ENCODE results near the gene UNC5A. TPM values are rescaled to one million over a fixed set of nuclear protein-coding genes. Genes with fewer than 3 reads are reported as not detected.

Gene UNC5A
- total and polyA plus RNA-seq, 11 donors = 0.09 to 0.43 (median 0.20) TPM; not detected in 7

DNA sequence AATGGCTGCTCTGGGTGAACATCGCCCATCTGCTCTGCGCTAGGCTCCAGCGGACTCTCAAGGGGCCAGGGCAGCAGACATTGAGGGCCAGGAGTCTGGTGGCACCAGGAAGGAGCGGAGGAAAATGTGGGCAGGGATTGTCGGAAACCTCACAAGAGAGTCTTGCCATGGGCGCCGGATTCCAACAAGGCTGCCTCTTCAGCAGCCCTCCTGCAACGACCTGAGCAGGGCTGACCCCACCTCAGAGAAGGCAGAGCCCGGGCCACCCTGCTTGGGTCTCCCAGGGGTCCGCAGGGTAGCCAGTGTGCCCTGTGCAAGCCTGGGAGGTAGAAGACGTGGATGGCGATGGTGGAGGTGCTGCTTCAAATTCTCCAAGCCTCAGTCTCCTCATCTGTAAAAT is 11.4 kb upstream of the UNC5A start:
- intact Hi-C loops (cut with DNase I) = no loop called here
- DNase-seq = no peak
- Histone ChIP-seq H3K27ac (no peak overlapping the region), H3K27me3 (peaks cover 4 to 62% (median 26%) of the 10 kb centered on the region in 9 donors), H3K9me3 (no peaks in the 10 kb centered on the region), H3K36me3 (no peaks in the 10 kb centered on the region), H3K4me1 (no peaks in the 10 kb centered on the region), H3K4me3 (no peak overlapping the region)
- 84 to 88% (median 87%) methylated on average over 9 to 12 of the region's 12 CpGs for WGBS, 4 donors
- TF ChIP-seq, protein P1, sequence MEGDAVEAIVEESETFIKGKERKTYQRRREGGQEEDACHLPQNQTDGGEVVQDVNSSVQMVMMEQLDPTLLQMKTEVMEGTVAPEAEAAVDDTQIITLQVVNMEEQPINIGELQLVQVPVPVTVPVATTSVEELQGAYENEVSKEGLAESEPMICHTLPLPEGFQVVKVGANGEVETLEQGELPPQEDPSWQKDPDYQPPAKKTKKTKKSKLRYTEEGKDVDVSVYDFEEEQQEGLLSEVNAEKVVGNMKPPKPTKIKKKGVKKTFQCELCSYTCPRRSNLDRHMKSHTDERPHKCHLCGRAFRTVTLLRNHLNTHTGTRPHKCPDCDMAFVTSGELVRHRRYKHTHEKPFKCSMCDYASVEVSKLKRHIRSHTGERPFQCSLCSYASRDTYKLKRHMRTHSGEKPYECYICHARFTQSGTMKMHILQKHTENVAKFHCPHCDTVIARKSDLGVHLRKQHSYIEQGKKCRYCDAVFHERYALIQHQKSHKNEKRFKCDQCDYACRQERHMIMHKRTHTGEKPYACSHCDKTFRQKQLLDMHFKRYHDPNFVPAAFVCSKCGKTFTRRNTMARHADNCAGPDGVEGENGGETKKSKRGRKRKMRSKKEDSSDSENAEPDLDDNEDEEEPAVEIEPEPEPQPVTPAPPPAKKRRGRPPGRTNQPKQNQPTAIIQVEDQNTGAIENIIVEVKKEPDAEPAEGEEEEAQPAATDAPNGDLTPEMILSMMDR (IDR thresholded peaks at IDR 0.05) = no peak
- no peak for TF ChIP-seq POLR2A (IDR thresholded peaks at IDR 0.05)
- no peak for ATAC-seq

DNA sequence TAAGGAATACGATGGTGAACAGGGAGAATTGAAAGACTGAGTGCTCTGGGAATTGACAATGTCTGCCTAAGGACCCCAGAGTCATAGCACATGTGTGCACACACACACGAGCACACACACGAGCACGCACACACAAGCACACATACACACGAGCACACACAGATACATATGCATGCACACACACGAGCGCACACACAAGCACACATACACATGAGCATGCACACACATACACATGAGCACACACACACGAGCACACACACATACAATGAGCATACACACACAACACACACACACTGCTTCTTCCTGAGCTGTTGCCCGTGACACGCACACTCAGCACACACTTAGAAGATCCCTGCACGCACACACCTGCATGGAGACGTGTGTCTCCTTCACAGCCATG is 10.9 kb upstream of the UNC5A start:
- ATAC-seq (no peak), DNase-seq (no peak)
- intact Hi-C loops (cut with DNase I) = no loop called here
- peaks cover 4 to 62% (median 25%) of the 10 kb centered on the region in 9 donors for H3K27me3 ChIP-seq
- H3K4me3 ChIP-seq = no peak overlapping the region
- H3K9me3 ChIP-seq = no peaks in the 10 kb centered on the region
- WGBS, 4 donors = 80 to 87% (median 86%) methylated on average over 11 to 12 of the region's 12 CpGs
- no peaks in the 10 kb centered on the region for H3K4me1 ChIP-seq
- no peak for TF ChIP-seq POLR2A (IDR thresholded peaks at IDR 0.05)
- TF ChIP-seq, protein P1 (IDR thresholded peaks at IDR 0.05) = no peak
- H3K27ac ChIP-seq = no peak overlapping the region
- H3K36me3 ChIP-seq = no peaks in the 10 kb centered on the region

DNA sequence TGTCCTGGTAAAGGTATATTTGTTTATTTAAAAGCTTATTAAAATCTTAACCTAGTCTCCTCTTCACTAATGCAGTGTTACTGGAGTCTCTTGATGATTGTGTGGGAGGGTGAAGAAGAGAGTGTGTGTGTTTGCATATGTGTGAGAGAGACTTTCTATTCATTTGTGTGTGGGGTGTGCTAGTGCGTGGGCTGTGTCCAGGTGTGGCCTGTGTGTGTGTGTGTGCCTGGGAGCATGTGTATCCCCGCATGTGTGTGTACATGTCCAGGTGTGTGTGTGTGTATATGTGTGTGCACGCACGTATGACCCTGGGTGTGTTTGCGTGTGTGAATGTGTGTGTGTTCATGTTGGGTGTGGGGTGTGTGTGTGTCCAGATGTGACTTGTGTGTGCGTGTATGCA is 10.3 kb upstream of the UNC5A start:
- no peaks in the 10 kb centered on the region for H3K4me1 ChIP-seq

DNA sequence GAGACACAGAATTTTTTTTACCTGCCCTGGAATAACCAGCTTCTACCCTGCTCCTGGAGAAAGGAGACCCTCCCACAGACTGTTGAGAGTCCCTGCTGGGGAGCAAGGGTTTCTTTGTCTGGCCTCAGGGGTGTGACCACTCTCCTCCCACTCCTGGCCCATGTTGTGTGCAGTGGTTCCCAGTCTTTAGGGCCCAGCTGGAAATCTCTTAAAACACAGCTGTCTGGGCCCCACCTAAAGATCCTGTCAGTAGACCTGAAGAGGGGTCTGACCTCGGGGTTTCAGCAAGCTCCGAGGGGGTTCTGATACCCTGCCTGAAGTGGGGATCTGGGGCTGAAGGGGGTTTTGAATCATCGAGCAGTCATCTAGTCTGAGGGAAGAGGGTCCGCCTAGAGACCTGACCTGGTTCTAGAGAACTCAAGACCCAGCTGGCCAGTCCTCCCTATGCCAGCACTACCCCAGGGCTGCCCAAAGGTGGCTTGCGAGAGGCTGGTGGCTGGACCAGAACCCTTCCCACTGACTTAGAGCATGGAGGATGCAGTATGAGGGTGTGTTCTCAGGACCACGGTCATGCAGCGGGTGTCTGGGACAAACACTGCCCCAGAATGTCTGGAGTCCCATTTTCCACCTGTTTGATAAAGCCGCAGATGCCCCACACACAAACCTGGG is 8.1 kb upstream of the UNC5A start:
- DNase-seq = no peak

More for the DNA sequence above, 10.3 kb upstream of the UNC5A start:
- H3K27ac ChIP-seq = no peak overlapping the region
- no peak for ATAC-seq
- DNase-seq = no peak
- H3K27me3 ChIP-seq = peaks cover 3 to 61% (median 26%) of the 10 kb centered on the region in 9 donors
- H3K9me3 ChIP-seq = no peaks in the 10 kb centered on the region
- H3K36me3 ChIP-seq = no peaks in the 10 kb centered on the region
- WGBS, 4 donors = 90 to 95% (median 94%) methylated on average over 6 of the region's 6 CpGs
- no peak overlapping the region for H3K4me3 ChIP-seq
- TF ChIP-seq, protein P1 (IDR thresholded peaks at IDR 0.05) = no peak
- intact Hi-C loops (cut with DNase I) = no loop called here

More for the DNA sequence above, 8.1 kb upstream of the UNC5A start:
- H3K4me3 ChIP-seq = no peak overlapping the region
- peaks cover 0 to 55% (median 16%) of the 10 kb centered on the region in 9 donors for H3K27me3 ChIP-seq
- intact Hi-C loops (cut with DNase I) = no loop called here
- no peak for ATAC-seq
- 84 to 91% (median 87%) methylated on average over 8 of the region's 8 CpGs for whole genome bisulfite sequencing, 4 donors
- no peaks in the 10 kb centered on the region for H3K9me3 ChIP-seq
- TF ChIP-seq, protein P1 (IDR thresholded peaks at IDR 0.05) = no peak
- TF ChIP-seq POLR2A (IDR thresholded peaks at IDR 0.05) = no peak
- no peaks in the 10 kb centered on the region for H3K4me1 ChIP-seq
- no peaks in the 10 kb centered on the region for H3K36me3 ChIP-seq
- H3K27ac ChIP-seq = no peak overlapping the region

All from heart left ventricle (tissue), 16 donors.